PFSK-1 (cell line): Measurements from ENCODE around the gene CTDSP2.

Source experiments
- FOXP2 ChIP-seq: optimal IDR thresholded peaks from 2 replicates; pipeline ENCODE3; 2011; ENCODE audit warnings: borderline replicate concordance, control low read depth, inconsistent platforms; ENCODE audit not compliant: insufficient read depth; ENCODE audit errors: extremely low read length, extremely low read depth
- POLR2AphosphoS5 ChIP-seq: IDR thresholded peaks from 2 replicates; pipeline ENCODE4 v1.6.1; 2012; ENCODE audit warnings: low read depth, mild to moderate bottlenecking, control low read depth, low read length, moderate library complexity
- SIN3A ChIP-seq: IDR thresholded peaks from 2 replicates; pipeline ENCODE4 v1.6.1; 2012; ENCODE audit warnings: mild to moderate bottlenecking, low read length, moderate library complexity, borderline replicate concordance; ENCODE audit not compliant: insufficient read depth
- TAF1 ChIP-seq: IDR thresholded peaks from 2 replicates; pipeline ENCODE4 v1.6.1; 2012; ENCODE audit warnings: low read length, control low read depth, borderline replicate concordance; ENCODE audit not compliant: insufficient read depth
- TF ChIP-seq, protein P1 (sequence below), 2 experiments: IDR thresholded peaks; 2 replicates each; pipeline versions ENCODE4 v1.6.1 to v1.8.0; 2011 to 2012; ENCODE audit warnings: low read depth in 2 of 2, low read length in 2 of 2, control low read depth in 1 of 2, inconsistent platforms in 1 of 2, mild to moderate bottlenecking in 1 of 2, moderate library complexity in 1 of 2; ENCODE audit not compliant: insufficient read depth in 1 of 2

CTDSP2 gene

DNA sequence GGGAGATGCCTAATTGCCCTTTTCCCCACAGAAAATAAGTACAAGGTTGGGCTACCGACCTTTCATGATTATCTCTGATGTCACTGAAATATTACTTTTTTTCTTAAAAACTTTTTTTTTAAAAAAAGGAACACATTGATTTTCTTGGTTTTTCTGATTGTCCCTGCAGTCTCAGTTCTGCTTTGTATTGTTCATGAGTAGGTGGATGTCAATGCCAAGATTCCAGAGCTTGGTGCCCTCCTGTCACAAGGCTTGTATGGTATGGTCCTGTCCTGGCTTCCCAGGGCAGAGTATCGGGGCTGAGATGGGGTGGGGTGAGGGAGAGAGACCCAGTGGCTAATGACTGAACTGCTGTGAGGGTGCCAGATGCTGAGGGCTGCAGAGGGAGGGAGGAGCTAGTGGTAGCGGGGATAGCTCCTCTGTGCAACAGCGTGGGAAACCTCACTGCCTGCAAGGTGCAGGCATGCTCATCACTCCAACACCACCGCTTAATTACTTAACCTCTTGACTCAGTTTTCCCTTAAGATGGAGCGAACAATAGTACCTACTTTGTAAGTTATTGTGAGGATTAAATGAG, 4.4 kb upstream of the CTDSP2 start:
- TF ChIP-seq SIN3A (no peak), FOXP2 (no peak), POLR2AphosphoS5 (no peak), TAF1 (no peak)
- TF ChIP-seq, protein P1, sequence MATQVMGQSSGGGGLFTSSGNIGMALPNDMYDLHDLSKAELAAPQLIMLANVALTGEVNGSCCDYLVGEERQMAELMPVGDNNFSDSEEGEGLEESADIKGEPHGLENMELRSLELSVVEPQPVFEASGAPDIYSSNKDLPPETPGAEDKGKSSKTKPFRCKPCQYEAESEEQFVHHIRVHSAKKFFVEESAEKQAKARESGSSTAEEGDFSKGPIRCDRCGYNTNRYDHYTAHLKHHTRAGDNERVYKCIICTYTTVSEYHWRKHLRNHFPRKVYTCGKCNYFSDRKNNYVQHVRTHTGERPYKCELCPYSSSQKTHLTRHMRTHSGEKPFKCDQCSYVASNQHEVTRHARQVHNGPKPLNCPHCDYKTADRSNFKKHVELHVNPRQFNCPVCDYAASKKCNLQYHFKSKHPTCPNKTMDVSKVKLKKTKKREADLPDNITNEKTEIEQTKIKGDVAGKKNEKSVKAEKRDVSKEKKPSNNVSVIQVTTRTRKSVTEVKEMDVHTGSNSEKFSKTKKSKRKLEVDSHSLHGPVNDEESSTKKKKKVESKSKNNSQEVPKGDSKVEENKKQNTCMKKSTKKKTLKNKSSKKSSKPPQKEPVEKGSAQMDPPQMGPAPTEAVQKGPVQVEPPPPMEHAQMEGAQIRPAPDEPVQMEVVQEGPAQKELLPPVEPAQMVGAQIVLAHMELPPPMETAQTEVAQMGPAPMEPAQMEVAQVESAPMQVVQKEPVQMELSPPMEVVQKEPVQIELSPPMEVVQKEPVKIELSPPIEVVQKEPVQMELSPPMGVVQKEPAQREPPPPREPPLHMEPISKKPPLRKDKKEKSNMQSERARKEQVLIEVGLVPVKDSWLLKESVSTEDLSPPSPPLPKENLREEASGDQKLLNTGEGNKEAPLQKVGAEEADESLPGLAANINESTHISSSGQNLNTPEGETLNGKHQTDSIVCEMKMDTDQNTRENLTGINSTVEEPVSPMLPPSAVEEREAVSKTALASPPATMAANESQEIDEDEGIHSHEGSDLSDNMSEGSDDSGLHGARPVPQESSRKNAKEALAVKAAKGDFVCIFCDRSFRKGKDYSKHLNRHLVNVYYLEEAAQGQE (IDR thresholded peaks at IDR 0.05; ENCODE audit: insufficient read depth in 1 of 2, low read depth in 2 of 2, low read length in 2 of 2) = no peak

DNA sequence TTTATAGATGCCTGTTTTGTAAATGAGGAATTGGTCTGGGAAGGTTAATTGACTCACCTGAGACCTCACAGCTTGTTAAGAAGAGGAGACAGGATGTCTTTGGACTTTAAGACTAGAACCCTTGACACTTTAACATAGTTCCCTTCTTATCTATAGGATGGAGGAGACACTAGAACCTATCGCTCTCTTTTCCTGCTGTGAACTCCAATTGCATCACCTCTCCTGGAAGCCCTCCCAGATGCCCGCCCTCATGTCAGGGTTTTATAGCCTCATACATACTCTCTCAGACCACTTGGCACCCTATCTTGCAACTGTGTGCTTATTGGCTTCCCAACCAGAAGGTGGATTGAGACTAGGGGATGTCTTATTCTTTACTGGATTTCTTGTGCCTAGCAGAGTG, 2.5 kb upstream of the CTDSP2 start:
- TF ChIP-seq, protein P1 (IDR thresholded peaks at IDR 0.05; ENCODE audit: insufficient read depth in 1 of 2, low read depth in 2 of 2, low read length in 2 of 2) = no peak
- no peak for TF ChIP-seq FOXP2
- no peak for TF ChIP-seq TAF1
- no peak for TF ChIP-seq POLR2AphosphoS5
- TF ChIP-seq SIN3A = no peak

DNA sequence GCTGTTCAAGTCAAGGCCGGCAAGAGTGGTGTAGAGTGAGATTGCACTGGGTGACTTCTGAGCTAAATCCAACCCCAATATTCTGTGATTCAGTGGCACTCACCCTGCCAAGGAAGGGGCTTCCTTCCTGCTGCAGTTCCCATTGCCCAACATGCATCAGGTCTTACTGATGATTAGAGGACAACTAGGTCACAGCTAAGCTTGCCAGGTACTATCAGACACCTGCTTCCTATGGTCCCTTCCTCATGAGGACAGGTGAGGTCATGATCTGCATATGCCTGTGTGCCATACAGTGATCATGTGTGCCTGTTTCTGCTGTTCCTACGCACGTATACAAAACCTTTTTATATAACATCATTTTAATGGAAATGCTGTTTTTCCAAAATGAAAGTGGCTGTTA, 1.7 kb upstream of the CTDSP2 start:
- TF ChIP-seq TAF1 (no peak), FOXP2 (no peak), POLR2AphosphoS5 (no peak), SIN3A (no peak)
- TF ChIP-seq, protein P1 (IDR thresholded peaks at IDR 0.05; ENCODE audit: insufficient read depth in 1 of 2, low read depth in 2 of 2, low read length in 2 of 2) = no peak

DNA sequence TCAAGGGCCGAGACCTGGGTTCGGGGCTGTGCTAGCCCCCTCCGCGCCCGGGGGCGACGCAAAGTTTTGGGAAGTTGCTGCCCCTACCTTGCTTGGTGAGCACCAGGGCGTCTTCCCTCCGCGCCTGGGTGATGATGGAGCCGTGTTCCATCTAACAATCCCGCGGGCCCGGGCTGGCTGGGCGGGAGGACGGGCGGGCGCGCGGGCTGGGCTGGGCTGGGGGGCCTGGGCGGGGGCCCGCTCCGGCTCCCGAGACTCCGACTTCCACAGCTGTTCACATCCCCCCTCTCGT, 298 bp downstream of the CTDSP2 start:
- 0 out of 2 replicates have a peak, but pooled peaks have one; percentile 35 for TF ChIP-seq TAF1
- TF ChIP-seq, protein P1 (IDR thresholded peaks at IDR 0.05; ENCODE audit: insufficient read depth in 1 of 2, low read depth in 2 of 2, low read length in 2 of 2) = no peak
- TF ChIP-seq POLR2AphosphoS5 = no peak

DNA sequence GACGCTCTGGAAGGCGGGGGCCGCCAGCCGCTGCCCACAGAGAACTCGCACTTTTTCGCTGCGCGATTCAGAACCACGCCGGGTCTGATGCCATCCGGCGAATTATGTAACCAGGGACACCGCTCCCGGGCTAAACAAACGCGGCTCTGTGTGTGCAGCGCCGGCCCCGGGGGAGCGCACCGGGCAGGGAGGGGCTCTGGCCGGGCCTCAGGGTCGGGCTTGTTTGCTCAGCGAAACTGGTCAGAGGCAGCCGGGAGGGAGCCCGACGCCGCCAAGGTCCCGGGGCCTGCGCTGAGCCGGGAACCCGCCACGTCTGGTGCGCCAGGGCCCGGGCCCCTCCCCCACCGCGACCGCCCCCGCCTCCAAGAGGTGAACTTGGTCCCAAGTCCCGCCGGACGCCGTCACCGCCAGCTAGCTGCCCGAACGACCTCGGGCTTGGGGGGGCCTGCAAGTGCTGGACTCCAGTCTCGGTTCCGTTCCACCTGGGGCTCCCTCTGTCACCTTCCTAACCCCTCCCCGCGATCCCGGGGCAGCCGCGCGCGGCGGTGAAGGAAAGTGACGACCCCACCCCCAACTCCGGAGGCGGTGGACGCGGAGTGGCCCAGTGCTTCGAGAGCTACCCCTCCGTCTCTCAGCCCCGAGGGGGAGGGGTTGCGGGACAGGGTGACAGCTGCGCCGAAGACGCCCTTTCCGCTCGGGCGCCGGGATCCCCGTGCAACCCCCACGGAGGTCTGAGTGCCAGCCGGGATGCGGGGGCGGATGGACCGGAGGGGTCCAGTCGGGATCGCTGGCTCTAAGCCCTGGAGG, 848 bp downstream of the CTDSP2 start:
- TF ChIP-seq SIN3A = peak; percentile 73; the same call in 1 of the 2 replicates
- TF ChIP-seq FOXP2 = no peak
- TF ChIP-seq TAF1 = peak; percentile 18; the same call in 1 of the 2 replicates
